HepG2 (cell line): ENCODE measurements around the gene HIPK2. TPM values are rescaled to one million over a fixed set of nuclear protein-coding genes. Genes with fewer than 3 reads are reported as not detected.

Source experiments
- ARNT2 ChIP-seq: sonication (generic); formaldehyde crosslinking; IDR thresholded peaks from 2 replicates; pipeline ENCODE4 v1.8.0; 2022; ENCODE audit warnings: mild to moderate bottlenecking, low read depth, missing genetic modification reagents, moderate library complexity
- ATF7-NPFF ChIP-seq: sonication (generic); formaldehyde crosslinking; IDR thresholded peaks from 2 replicates; pipeline ENCODE4 v1.8.1; 2023; ENCODE audit warnings: mild to moderate bottlenecking, low read depth, missing genetic modification reagents, moderate library complexity
- CBX2 ChIP-seq, 2 experiments: fragments of 200-600 bp in 1 of 2; sonication (generic); formaldehyde crosslinking in 1 of 2; IDR thresholded peaks; 2 replicates each; pipeline versions ENCODE4 v1.7.0 to v1.8.1; 2018 to 2022; ENCODE audit warnings: low read depth in 2 of 2, low read length in 1 of 2, mild to moderate bottlenecking in 1 of 2, missing genetic modification reagents in 1 of 2
- ELF3 ChIP-seq: IDR thresholded peaks from 2 replicates; pipeline ENCODE4 v1.6.1; 2016; ENCODE audit warnings: missing genetic modification reagents, missing compliant biosample characterization
- HDAC2 ChIP-seq: sonication (generic); formaldehyde crosslinking; IDR thresholded peaks from 2 replicates; pipeline ENCODE4 v1.4.0; 2020; ENCODE audit warnings: missing genetic modification reagents
- MIER3 ChIP-seq: IDR thresholded peaks from 2 replicates; pipeline ENCODE4 v1.6.1; 2016; ENCODE audit warnings: missing compliant biosample characterization, borderline replicate concordance
- PCBP2 ChIP-seq: fragments of 200-400 bp; formaldehyde crosslinking; optimal IDR thresholded peaks from 2 replicates; pipeline ENCODE3; 2018; ENCODE audit warnings: low read length, low read depth; ENCODE audit not compliant: poor library complexity, severe bottlenecking
- PRPF4 ChIP-seq: fragments of 200-400 bp; formaldehyde crosslinking; IDR thresholded peaks from 2 replicates; pipeline ENCODE4 v1.6.1; 2016; ENCODE audit warnings: low read length, low read depth; ENCODE audit not compliant: poor library complexity, severe bottlenecking
- TAF1 ChIP-seq: sonication (generic); formaldehyde crosslinking; IDR thresholded peaks from 2 replicates; pipeline ENCODE4 v1.4.0; 2020; ENCODE audit warnings: missing genetic modification reagents
- TBX2 ChIP-seq: sonication (generic); formaldehyde crosslinking; IDR thresholded peaks from 2 replicates; pipeline ENCODE4 v1.5.0; 2020; ENCODE audit warnings: missing genetic modification reagents, mild to moderate bottlenecking, borderline replicate concordance
- TGIF2 ChIP-seq: IDR thresholded peaks from 2 replicates; pipeline ENCODE4 v1.6.1; 2016; ENCODE audit warnings: control low read depth, missing compliant biosample characterization
- ZKSCAN5 ChIP-seq: sonication (generic); formaldehyde crosslinking; IDR thresholded peaks from 2 replicates; pipeline ENCODE4 v1.5.1; 2020; ENCODE audit warnings: mild to moderate bottlenecking, missing genetic modification reagents
- ZNF138 ChIP-seq: sonication (generic); formaldehyde crosslinking; IDR thresholded peaks from 2 replicates; pipeline ENCODE4 v1.5.0; 2020; ENCODE audit warnings: mild to moderate bottlenecking, low read depth, missing genetic modification reagents
- ZNF451 ChIP-seq: sonication (generic); formaldehyde crosslinking; IDR thresholded peaks from 2 replicates; pipeline ENCODE4 v1.5.0; 2020; ENCODE audit warnings: mild to moderate bottlenecking, missing genetic modification reagents
- ZNF550 ChIP-seq: sonication (generic); formaldehyde crosslinking; IDR thresholded peaks from 2 replicates; pipeline ENCODE4 v1.4.0; 2020; ENCODE audit warnings: mild to moderate bottlenecking, missing genetic modification reagents, borderline replicate concordance
- ZNF781 ChIP-seq: sonication (generic); formaldehyde crosslinking; IDR thresholded peaks from 2 replicates; pipeline ENCODE4 v1.5.1; 2020; ENCODE audit warnings: borderline replicate concordance, mild to moderate bottlenecking, missing genetic modification reagents; ENCODE audit errors: not compliant biosample characterization
- polyA plus RNA-seq, 8 experiments: library from polyadenylated mRNA; depleted of rRNA in 3 of 8; stranded (reverse) in 7 of 8; unstranded in 1 of 8; fragments of >200 nt; fragmentation: Illumina TruSeq in 4 of 8; extraction: Trizol in 4 of 8; gene quantifications; 2 replicates each; pipeline versions ENCODE4 v1.2.1 to v1.2.3, GENCODE V29; 2011 to 2016; ENCODE audit warnings: low read depth in 4 of 8, missing spikeins in 1 of 8, mixed read lengths in 1 of 8; ENCODE audit not compliant: insufficient read depth in 1 of 8
- total RNA-seq, 5 experiments: library from RNA; depleted of rRNA; stranded (reverse); fragments of >200 nt; fragmentation: Illumina TruSeq; extraction: Trizol; gene quantifications; 2 replicates each; pipeline ENCODE4 v1.2.3, GENCODE V29; 2016; ENCODE audit warnings: low read depth in 1 of 5
- TF ChIP-seq, protein P1 (sequence below): sonication (generic); formaldehyde crosslinking; IDR thresholded peaks from 2 replicates; pipeline ENCODE4 v1.4.0; 2020; ENCODE audit warnings: missing genetic modification reagents, borderline replicate concordance
- TF ChIP-seq, protein P2 (sequence below): sonication (generic); formaldehyde crosslinking; IDR thresholded peaks from 2 replicates; pipeline ENCODE4 v1.8.1; 2023; ENCODE audit warnings: mild to moderate bottlenecking, missing genetic modification reagents, borderline replicate concordance
- TF ChIP-seq, protein P3 (sequence below): sonication (generic); formaldehyde crosslinking; IDR thresholded peaks from 2 replicates; pipeline ENCODE4 v1.5.0; 2020; ENCODE audit warnings: missing genetic modification reagents
- TF ChIP-seq, protein P4 (sequence below): sonication (generic); formaldehyde crosslinking; IDR thresholded peaks from 2 replicates; pipeline ENCODE4 v1.5.0; 2020; ENCODE audit warnings: mild to moderate bottlenecking, missing genetic modification reagents, moderate library complexity

HIPK2 gene
- total and polyA plus RNA-seq, 2 of the 13 experiments (the other 11 are each of a cell fraction or from before 2014, with no cell fraction given): 14.4 to 20.2 TPM

DNA sequence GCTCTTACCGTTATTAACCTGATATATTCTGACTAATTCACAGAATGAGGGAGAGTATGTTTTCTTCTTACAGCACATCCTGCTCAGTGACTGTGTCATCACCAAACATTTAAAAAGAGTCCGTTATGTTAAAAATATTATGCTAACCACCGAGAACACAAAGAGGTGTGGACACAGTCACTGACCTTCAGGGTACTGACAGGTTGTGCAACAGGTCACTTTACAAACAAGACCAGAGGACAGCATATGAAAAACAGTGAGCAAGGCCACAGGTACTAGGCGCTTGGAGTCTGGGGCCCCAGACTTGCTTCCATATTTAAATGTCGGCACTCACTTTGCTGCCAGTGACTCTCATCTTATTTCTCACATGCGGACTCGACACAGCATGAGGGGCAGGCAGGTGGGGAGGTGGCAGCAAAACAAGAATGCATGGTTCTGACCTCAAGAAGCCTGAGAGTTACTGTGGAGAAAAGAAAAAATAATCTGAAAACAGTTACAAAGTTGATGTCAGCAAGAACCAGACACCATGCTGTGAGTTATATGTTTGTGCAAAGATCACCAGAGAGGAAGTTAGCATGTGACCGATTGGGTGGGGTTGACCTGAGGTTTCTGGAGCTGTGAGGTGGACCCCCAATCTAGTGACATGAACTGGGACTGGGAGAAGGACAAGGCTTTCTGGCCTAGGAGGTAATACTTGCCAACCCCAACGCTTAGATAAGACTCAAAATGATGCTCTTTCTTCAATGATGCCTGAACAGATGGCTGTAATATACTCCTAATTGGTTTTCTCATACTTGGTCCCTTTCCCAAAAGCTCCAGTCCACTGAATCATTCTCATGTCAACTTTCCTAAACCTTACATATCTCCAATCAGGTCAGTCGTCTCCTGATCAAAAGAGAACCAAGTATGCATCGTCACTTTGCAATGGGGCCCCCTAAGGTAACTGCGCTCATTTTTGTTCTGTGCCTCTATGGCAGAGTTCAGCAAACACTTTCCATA is 102.4 kb downstream of the HIPK2 start (continued):
- TF ChIP-seq, protein P1, sequence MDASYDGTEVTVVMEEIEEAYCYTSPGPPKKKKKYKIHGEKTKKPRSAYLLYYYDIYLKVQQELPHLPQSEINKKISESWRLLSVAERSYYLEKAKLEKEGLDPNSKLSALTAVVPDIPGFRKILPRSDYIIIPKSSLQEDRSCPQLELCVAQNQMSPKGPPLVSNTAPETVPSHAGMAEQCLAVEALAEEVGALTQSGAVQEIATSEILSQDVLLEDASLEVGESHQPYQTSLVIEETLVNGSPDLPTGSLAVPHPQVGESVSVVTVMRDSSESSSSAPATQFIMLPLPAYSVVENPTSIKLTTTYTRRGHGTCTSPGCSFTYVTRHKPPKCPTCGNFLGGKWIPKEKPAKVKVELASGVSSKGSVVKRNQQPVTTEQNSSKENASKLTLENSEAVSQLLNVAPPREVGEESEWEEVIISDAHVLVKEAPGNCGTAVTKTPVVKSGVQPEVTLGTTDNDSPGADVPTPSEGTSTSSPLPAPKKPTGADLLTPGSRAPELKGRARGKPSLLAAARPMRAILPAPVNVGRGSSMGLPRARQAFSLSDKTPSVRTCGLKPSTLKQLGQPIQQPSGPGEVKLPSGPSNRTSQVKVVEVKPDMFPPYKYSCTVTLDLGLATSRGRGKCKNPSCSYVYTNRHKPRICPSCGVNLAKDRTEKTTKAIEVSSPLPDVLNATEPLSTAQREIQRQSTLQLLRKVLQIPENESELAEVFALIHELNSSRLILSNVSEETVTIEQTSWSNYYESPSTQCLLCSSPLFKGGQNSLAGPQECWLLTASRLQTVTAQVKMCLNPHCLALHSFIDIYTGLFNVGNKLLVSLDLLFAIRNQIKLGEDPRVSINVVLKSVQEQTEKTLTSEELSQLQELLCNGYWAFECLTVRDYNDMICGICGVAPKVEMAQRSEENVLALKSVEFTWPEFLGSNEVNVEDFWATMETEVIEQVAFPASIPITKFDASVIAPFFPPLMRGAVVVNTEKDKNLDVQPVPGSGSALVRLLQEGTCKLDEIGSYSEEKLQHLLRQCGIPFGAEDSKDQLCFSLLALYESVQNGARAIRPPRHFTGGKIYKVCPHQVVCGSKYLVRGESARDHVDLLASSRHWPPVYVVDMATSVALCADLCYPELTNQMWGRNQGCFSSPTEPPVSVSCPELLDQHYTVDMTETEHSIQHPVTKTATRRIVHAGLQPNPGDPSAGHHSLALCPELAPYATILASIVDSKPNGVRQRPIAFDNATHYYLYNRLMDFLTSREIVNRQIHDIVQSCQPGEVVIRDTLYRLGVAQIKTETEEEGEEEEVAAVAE (CRISPR knock-in tag): no peak; the same call in 1 of the 2 replicates
- TF ChIP-seq, protein P2, sequence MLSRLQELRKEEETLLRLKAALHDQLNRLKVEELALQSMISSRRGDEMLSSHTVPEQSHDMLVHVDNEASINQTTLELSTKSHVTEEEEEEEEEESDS (CRISPR knock-in tag): 0 out of 2 replicates have a peak, but pooled peaks have one; percentile 69
- TF ChIP-seq HDAC2 (CRISPR knock-in tag) (peak; percentile 92), ARNT2 (CRISPR knock-in tag) (peak; percentile 69), PRPF4 (no peak), TGIF2 (peak; percentile 94; the same call in 1 of the 2 replicates), ZNF451 (no peak), ZKSCAN5 (CRISPR knock-in tag) (no peak), ZNF781 (CRISPR knock-in tag) (no peak), ATF7-NPFF (CRISPR knock-in tag) (0 out of 2 replicates have a peak, but pooled peaks have one; percentile 50), TAF1 (CRISPR knock-in tag) (no peak; the same call in 1 of the 2 replicates), ELF3 (CRISPR knock-in tag) (peak; percentile 89), ZNF138 (no peak), ZNF550 (CRISPR knock-in tag) (no peak), MIER3 (CRISPR knock-in tag) (peak; percentile 85; the same call in 1 of the 2 replicates), CBX2 (IDR thresholded peaks at IDR 0.05; ENCODE audit: low read depth, low read length) (no peak), CBX2 (CRISPR knock-in tag; IDR thresholded peaks at IDR 0.05; ENCODE audit: low read depth) (no peak), TBX2 (peak; percentile 95), PCBP2 (no peak)
- TF ChIP-seq, protein P3, sequence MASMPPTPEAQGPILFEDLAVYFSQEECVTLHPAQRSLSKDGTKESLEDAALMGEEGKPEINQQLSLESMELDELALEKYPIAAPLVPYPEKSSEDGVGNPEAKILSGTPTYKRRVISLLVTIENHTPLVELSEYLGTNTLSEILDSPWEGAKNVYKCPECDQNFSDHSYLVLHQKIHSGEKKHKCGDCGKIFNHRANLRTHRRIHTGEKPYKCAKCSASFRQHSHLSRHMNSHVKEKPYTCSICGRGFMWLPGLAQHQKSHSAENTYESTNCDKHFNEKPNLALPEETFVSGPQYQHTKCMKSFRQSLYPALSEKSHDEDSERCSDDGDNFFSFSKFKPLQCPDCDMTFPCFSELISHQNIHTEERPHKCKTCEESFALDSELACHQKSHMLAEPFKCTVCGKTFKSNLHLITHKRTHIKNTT (CRISPR knock-in tag): no peak
- TF ChIP-seq, protein P4, sequence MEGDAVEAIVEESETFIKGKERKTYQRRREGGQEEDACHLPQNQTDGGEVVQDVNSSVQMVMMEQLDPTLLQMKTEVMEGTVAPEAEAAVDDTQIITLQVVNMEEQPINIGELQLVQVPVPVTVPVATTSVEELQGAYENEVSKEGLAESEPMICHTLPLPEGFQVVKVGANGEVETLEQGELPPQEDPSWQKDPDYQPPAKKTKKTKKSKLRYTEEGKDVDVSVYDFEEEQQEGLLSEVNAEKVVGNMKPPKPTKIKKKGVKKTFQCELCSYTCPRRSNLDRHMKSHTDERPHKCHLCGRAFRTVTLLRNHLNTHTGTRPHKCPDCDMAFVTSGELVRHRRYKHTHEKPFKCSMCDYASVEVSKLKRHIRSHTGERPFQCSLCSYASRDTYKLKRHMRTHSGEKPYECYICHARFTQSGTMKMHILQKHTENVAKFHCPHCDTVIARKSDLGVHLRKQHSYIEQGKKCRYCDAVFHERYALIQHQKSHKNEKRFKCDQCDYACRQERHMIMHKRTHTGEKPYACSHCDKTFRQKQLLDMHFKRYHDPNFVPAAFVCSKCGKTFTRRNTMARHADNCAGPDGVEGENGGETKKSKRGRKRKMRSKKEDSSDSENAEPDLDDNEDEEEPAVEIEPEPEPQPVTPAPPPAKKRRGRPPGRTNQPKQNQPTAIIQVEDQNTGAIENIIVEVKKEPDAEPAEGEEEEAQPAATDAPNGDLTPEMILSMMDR (CRISPR knock-in tag): no peak
